Tibial nerve (tissue), 3 donors: ENCODE data around the gene TUSC2.

Source experiments
- POLR2A ChIP-seq, 2 donors: fragments of 450-650 bp; IDR thresholded peaks; one replicate each; pipeline ENCODE4 v1.6.1; 2017; ENCODE audit warnings: antibody characterized with exemption in 2 of 2, mild to moderate bottlenecking in 2 of 2, moderate library complexity in 2 of 2
- TF ChIP-seq, protein P1 (sequence below), 5 experiments: fragments of 200-600 bp in 3 of 5; fragments of 450-650 bp in 2 of 5; sonication (generic) in 3 of 5; IDR thresholded peaks; one replicate each; pipeline ENCODE4 v1.5.1; 2016 to 2019; ENCODE audit warnings: antibody characterized with exemption in 5 of 5, mild to moderate bottlenecking in 3 of 5, moderate library complexity in 2 of 5

DNA sequence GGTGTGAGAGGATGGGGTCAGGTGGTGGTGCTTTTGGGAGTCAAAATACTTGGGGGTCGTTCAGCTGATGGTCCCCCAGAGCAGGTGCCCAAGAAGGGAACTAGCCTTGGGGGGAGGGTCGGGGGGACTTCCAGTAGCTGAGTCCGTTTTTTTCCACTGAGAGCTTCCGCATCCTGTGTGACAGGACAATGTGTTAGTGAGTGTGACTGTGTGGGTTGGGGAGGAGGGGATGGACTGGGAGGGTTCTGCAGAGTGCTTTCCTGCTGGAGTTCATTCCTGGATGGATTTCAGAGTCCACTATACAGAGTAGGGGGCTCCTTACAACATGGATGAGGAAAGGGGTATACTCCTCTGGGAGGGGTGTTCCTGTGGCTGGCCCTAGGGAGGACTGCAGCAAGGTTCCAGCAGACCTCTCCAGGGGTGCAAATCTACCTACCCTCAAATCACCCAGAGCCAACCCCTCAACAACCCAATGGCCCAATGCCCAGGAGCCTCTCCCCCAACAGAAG, 4.9 kb downstream of the TUSC2 start:
- no peak for TF ChIP-seq POLR2A (IDR thresholded peaks at IDR 0.05)
- TF ChIP-seq, protein P1, sequence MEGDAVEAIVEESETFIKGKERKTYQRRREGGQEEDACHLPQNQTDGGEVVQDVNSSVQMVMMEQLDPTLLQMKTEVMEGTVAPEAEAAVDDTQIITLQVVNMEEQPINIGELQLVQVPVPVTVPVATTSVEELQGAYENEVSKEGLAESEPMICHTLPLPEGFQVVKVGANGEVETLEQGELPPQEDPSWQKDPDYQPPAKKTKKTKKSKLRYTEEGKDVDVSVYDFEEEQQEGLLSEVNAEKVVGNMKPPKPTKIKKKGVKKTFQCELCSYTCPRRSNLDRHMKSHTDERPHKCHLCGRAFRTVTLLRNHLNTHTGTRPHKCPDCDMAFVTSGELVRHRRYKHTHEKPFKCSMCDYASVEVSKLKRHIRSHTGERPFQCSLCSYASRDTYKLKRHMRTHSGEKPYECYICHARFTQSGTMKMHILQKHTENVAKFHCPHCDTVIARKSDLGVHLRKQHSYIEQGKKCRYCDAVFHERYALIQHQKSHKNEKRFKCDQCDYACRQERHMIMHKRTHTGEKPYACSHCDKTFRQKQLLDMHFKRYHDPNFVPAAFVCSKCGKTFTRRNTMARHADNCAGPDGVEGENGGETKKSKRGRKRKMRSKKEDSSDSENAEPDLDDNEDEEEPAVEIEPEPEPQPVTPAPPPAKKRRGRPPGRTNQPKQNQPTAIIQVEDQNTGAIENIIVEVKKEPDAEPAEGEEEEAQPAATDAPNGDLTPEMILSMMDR (IDR thresholded peaks at IDR 0.05): no peak
